Stomach smooth muscle (tissue), 2 donors: ENCODE results near the gene HOXD4.

Source experiments
- H3K27ac ChIP-seq: one replicate; pipeline ENCODE4 v1.7.0; 2013; ENCODE audit warnings: mild to moderate bottlenecking, low read length, inconsistent platforms
- H3K27me3 ChIP-seq, 2 donors: one replicate each; pipeline ENCODE4 v1.7.0; 2013; ENCODE audit warnings: low read length in 2 of 2; ENCODE audit not compliant: insufficient read depth in 2 of 2, control insufficient read depth in 1 of 2
- H3K36me3 ChIP-seq, 2 donors: one replicate each; pipeline ENCODE4 v1.7.0; 2013; ENCODE audit warnings: low read length in 2 of 2; ENCODE audit not compliant: control insufficient read depth in 2 of 2, insufficient read depth in 2 of 2
- H3K4me1 ChIP-seq: one replicate; pipeline ENCODE4 v1.7.0; 2013; ENCODE audit warnings: low read length; ENCODE audit not compliant: control insufficient read depth, insufficient read depth
- H3K4me3 ChIP-seq, 2 donors: one replicate each; pipeline ENCODE4 v1.7.0; 2013; ENCODE audit warnings: low read length in 2 of 2
- H3K9ac ChIP-seq, 2 donors: one replicate each; pipeline ENCODE4 v1.7.0; 2013; ENCODE audit warnings: low read length in 2 of 2, mild to moderate bottlenecking in 1 of 2
- H3K9me3 ChIP-seq, 2 donors: one replicate each; pipeline ENCODE4 v1.7.0; 2013; ENCODE audit warnings: low read length in 2 of 2; ENCODE audit not compliant: control insufficient read depth in 2 of 2
- donor health status: healthy.
- donor health status: Pancreatic carcinoma.

The HOXD4 gene

GRCh38 chr2:176151442-176152287 is at the start of gene HOXD4:
HOXD4 (plus strand) TSS chr2:176151550; CDS start chr2:176151634, 84 bp downstream.
- no peak within 1 kb of the TSS for H3K9ac ChIP-seq
- H3K9me3 ChIP-seq = no peaks in the 10 kb centered on the region
- peaks cover 61 to 89% of the 10 kb centered on the region in 2 donors for H3K27me3 ChIP-seq
- H3K36me3 ChIP-seq = no peaks in the 10 kb centered on the region
- no peak within 1 kb of the TSS for H3K27ac ChIP-seq
- peaks cover 3% of the 10 kb centered on the region for H3K4me1 ChIP-seq
- peak within 1 kb of the TSS in 1 of 2 donors; percentile 29 for H3K4me3 ChIP-seq

DNA sequence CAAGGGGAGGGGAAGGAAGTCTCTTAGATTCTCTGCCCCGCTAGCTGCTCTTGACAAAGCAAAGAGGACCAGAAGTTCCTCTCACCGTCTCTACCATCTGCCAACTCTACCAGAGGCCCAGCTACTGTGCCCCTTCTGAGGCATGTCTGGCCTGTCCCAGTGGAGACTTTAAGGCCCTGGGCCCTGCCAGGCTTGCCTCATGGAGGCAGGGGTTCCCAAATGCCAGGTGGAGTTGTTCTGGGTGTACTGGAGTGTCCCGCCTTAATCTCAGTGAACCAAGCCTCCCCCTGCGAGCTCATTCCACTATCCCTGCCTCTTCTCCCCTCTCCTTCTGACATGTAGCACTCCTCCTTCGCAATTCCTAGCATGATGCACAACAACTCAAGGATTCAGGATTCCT is 49.5 kb upstream of the HOXD4 start:
- H3K9me3 ChIP-seq = no peaks in the 10 kb centered on the region
- no peak overlapping the region for H3K27ac ChIP-seq
- H3K4me3 ChIP-seq = no peak overlapping the region
- peaks cover 38% of the 10 kb centered on the region for H3K4me1 ChIP-seq
- no peak overlapping the region for H3K9ac ChIP-seq
- H3K36me3 ChIP-seq = no peaks in the 10 kb centered on the region
- H3K27me3 ChIP-seq = peaks cover 89 to 98% of the 10 kb centered on the region in 2 donors

DNA sequence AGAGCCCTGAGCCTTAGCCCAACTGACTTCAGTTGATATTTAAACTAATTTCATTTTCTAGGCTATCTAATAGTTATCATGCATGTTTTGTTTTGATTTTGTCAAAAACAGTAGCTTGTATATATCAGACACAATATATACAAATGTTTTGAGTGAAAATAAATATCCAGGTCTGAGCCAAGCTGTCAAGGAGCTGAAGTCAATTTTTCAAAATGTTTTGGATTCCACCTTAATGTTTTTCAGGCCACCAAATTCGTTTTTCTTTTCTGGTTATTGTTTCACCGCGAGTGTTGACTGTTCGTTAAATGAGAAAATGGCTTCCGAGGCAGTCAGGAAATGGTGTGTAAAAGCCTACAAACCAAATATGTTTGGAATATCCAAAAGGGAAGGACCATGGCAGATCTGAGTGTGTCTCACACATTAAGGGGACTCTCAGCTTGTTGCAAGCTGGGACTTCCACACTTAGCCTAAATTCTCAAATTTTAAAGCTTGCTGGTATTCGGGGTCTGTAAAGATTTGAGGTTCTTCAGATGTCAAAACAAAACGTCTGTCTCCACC is 49.0 kb upstream of the HOXD4 start:
- Histone ChIP-seq H3K9ac (no peak overlapping the region), H3K27me3 (peaks cover 87 to 98% of the 10 kb centered on the region in 2 donors), H3K9me3 (no peaks in the 10 kb centered on the region), H3K4me3 (no peak overlapping the region), H3K36me3 (no peaks in the 10 kb centered on the region), H3K27ac (no peak overlapping the region), H3K4me1 (peaks cover 38% of the 10 kb centered on the region)

DNA sequence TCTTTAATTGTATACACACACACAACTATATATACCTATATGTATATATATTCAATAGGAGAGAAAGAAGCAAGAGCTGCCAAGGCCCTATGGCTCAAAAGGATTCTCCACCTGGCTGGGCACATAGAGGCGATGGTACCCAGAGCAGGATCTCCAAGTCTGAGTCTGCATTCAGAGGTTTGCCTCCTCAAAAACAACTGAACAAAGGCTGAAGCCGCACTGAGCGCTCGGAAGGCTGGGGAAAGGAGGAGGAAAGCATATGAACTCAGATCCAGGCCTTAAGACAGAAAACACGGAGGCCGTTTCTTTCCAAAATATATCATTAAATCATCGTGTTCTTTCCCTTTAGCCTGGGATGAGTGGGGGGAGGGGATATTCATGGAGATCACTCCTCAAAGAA is 48.2 kb upstream of the HOXD4 start:
- Histone ChIP-seq H3K9me3 (no peaks in the 10 kb centered on the region), H3K9ac (no peak overlapping the region), H3K4me1 (peaks cover 38% of the 10 kb centered on the region), H3K4me3 (no peak overlapping the region), H3K36me3 (no peaks in the 10 kb centered on the region), H3K27me3 (peaks cover 81 to 93% of the 10 kb centered on the region in 2 donors), H3K27ac (no peak overlapping the region)

DNA sequence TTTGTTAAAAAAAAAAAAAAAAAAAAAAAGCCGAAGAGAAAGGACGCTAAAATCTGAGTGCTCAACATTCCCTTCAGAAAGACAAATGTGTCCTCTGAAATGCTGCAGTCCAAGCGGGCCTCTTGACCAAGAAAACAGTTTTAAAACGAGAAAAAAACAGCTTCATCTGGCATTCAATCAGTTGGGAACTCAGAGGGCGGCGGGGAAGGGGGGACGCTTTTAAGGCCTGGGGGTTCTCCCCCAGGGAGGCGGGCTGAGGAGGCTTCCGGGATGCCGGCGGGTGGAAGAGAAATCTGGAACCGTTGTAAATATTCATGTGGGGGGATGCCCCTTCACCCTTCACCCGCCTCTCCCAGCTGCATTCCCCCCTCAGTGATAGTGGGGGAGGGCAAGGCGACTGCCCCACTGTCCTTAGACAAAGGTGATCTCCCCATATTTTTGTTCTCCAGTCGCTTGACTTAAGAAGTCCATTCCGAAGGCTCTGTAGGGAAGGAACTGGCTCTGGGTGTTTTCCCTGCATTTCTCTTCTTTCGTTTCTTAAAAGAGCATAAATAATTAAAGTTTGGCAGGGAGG is 47.5 kb upstream of the HOXD4 start:
- H3K27ac ChIP-seq = no peak overlapping the region
- H3K36me3 ChIP-seq = no peaks in the 10 kb centered on the region
- no peak overlapping the region for H3K9ac ChIP-seq
- H3K4me3 ChIP-seq = peak overlapping the region in 1 of 2 donors; percentile 31
- H3K9me3 ChIP-seq = no peaks in the 10 kb centered on the region
- H3K4me1 ChIP-seq = peaks cover 36% of the 10 kb centered on the region
- peaks cover 81 to 91% of the 10 kb centered on the region in 2 donors for H3K27me3 ChIP-seq

- H3K9ac ChIP-seq = no peak overlapping the region
- H3K27ac ChIP-seq = no peak overlapping the region
These were observed 46.9 kb upstream of the HOXD4 start for GRCh38 chr2:176104316-176105077.

DNA sequence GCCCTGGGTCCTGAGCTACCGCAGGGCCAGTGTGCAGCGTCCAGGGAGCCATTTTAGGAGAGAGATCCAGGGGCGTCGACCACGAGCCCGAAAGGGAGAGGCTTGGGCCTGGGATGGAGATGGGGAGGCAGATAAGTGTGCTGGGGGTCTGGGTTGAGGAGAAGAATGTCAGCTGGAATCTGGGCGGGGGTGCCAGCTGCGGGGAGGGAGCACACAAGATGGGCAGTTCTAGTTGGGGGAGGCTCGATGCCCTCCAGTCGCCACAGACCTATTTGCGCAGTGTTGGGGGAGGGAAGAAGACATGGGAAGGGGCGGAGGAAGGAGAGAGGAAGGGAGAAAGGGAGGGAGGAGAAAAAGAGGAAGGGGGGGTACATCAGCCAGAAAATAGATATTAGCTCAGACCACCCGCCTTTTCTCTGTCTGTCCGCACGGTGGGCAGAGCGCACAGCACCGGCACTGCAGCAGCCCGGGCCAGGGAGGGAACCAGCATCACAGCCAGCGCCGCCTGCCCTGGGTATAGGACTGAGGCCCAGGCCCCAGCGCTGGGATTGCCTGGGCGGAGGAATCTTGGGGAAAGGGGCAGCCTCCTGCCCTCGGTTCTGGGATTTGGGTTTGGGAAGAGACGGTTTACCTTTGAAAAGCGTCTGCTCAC is 46.1 kb upstream of the HOXD4 start:
- Histone ChIP-seq H3K36me3 (no peaks in the 10 kb centered on the region), H3K27ac (no peak overlapping the region), H3K9ac (no peak overlapping the region), H3K4me3 (no peak overlapping the region), H3K27me3 (peaks cover 81 to 91% of the 10 kb centered on the region in 2 donors), H3K4me1 (peaks cover 31% of the 10 kb centered on the region), H3K9me3 (no peaks in the 10 kb centered on the region)

More at GRCh38 chr2:176104316-176105077, 46.9 kb upstream of the HOXD4 start:
- H3K4me3 ChIP-seq = peak overlapping the region; percentile 22 to 31
- H3K27me3 ChIP-seq = peaks cover 80 to 91% of the 10 kb centered on the region in 2 donors
- H3K36me3 ChIP-seq = no peaks in the 10 kb centered on the region
- H3K4me1 ChIP-seq = peaks cover 35% of the 10 kb centered on the region
- no peaks in the 10 kb centered on the region for H3K9me3 ChIP-seq

- Histone ChIP-seq H3K27ac (no peak overlapping the region), H3K4me1 (peaks cover 28% of the 10 kb centered on the region), H3K36me3 (no peaks in the 10 kb centered on the region), H3K9me3 (no peaks in the 10 kb centered on the region), H3K27me3 (peaks cover 80 to 91% of the 10 kb centered on the region in 2 donors), H3K4me3 (peak overlapping the region in 1 of 2 donors; percentile 49), H3K9ac (no peak overlapping the region)
These were observed 45.4 kb upstream of the HOXD4 start for GRCh38 chr2:176105730-176106580.

DNA sequence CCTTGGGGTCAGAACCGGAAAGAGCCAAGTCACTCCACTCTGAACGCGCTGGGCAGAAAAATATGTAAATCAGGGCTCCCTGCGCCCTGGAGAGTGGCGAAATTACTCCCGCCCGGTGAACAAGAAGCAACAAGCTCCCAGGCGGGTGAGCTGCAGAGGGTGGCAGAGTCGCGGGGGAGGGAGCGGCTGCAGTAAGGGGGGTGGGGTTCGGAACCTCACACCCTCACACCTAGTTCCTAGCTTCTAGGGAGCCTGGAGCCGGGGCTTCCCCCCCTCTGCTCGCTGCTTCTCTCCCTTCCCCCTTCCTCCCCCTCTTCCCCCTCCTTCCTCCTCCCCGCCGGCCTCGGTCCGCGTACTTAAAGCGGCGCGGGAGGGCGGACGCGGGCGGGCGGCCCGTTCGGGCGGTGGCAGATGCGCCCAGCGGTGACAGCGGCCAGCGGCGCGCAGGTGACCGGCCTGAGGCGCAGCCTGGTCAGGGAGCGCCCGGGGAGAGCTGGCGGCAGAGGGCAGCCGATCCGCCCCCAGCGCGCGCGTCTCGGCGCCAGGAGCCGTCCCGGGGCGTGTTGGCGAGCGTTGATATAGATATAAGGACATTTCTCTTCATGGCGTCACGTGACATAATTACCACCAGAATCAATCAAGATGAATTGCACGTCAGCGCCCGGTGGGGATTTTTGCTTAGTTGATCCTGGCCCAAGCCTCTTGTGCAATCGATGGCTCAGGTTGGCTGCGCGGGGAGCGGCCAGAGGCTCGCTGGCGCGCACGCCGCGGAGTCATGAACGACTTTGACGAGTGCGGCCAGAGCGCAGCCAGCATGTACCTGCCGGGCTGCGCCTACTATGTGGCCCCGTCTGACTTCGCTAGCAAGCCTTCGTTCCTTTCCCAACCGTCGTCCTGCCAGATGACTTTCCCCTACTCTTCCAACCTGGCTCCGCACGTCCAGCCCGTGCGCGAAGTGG is 44.5 kb upstream of the HOXD4 start, which contains the start of gene HOXD11:
Gene HOXD11, plus strand, starts transcription at position 700 of the 959 bp plus-strand sequence. Its CDS starts 76 bp downstream, at position 776.
- H3K27ac ChIP-seq = no peak within 1 kb of the TSS
- no peaks in the 10 kb centered on the region for H3K9me3 ChIP-seq
- no peak within 1 kb of the TSS for H3K9ac ChIP-seq
- peaks cover 29% of the 10 kb centered on the region for H3K4me1 ChIP-seq
- no peaks in the 10 kb centered on the region for H3K36me3 ChIP-seq
- peak within 1 kb of the TSS; percentile 16 to 49 for H3K4me3 ChIP-seq
- peaks cover 79 to 91% of the 10 kb centered on the region in 2 donors for H3K27me3 ChIP-seq
